K562 (cell line): Measurements from ENCODE around the gene RBPJL. TPM values are rescaled to one million over a fixed set of nuclear protein-coding genes. Genes with fewer than 3 reads are reported as not detected.

Source experiments
- ATAC-seq: fragments of 200-7000 bp; cut with Tn5 transposase; 3 replicates; pipeline ENCODE4 v1.9.1; 2020; ENCODE audit warnings: moderate library complexity
- BruUV-seq: library from RNA; stranded (reverse); fragments of 400-500 nt; replicated peaks from 2 replicates; lab custom pipeline; 2021; lab: Mats Ljungman, UMichigan
- CTCF ChIA-PET: fragments of 300-600 bp; formaldehyde crosslinking; extraction: SDS; loops from one replicate; lab custom pipeline; 2021; ENCODE audit warnings: low intra/inter-chr PET ratio; lab: Yijun Ruan, JAX
- POLR2A ChIA-PET: fragments of 300-600, 350-650 bp; sonication (Branson Sonifier 250); formaldehyde crosslinking; extraction: SDS; loops from one replicate; lab custom pipeline; 2021; ENCODE audit warnings: antibody characterized with exemption, inconsistent platforms; lab: Yijun Ruan, JAX
- DNase-seq, 4 experiments: peaks; one replicate each; pipeline versions ENCODE4 v3.0.0 to v3.0.0-alpha.2; 2011 to 2018; ENCODE audit warnings: low spot score in 3 of 4, mixed read lengths in 3 of 4; ENCODE audit errors: extremely low read depth in 1 of 4
- FAIRE-seq: peaks from 2 replicates; lab custom pipeline; 2011; peaks lifted over from hg19 to GRCh38; lab: Jason Lieb, UNC
- H2AFZ ChIP-seq: 2 replicates; pipeline ENCODE4 v1.6.0; 2011; ENCODE audit warnings: low read depth, low read length, control low read depth, inconsistent platforms
- H3K27ac ChIP-seq: fragments of 200-600 bp; 3 replicates; pipeline ENCODE4 v1.8.0; 2011; ENCODE audit warnings: low read depth, mild to moderate bottlenecking, control low read depth, inconsistent platforms, low read length, moderate library complexity, mixed read lengths; ENCODE audit errors: extremely low read depth
- H3K27me3 ChIP-seq, 2 experiments: fragments of 300-600 bp in 1 of 2; 2 replicates in 1 of 2; 3 replicates in 1 of 2; pipeline versions ENCODE4 v1.6.0 to v1.8.0; 2011; ENCODE audit warnings: inconsistent platforms in 2 of 2, low read length in 2 of 2, mild to moderate bottlenecking in 1 of 2, mixed read lengths in 1 of 2, moderate library complexity in 1 of 2; ENCODE audit not compliant: control insufficient read depth in 2 of 2, insufficient read depth in 2 of 2
- H3K36me3 ChIP-seq: fragments of 300-600 bp; 3 replicates; pipeline ENCODE4 v1.8.0; 2011; ENCODE audit warnings: mild to moderate bottlenecking, low read length, inconsistent platforms; ENCODE audit not compliant: control insufficient read depth, insufficient read depth
- H3K4me1 ChIP-seq, 2 experiments: fragments of 200-600 bp in 1 of 2; replicated peaks in 1 of 2; 2 replicates in 1 of 2; 3 replicates in 1 of 2; pipeline versions ENCODE4 v1.5.1 to v1.8.0; 2011; ENCODE audit warnings: inconsistent platforms in 2 of 2, low read length in 2 of 2, mild to moderate bottlenecking in 1 of 2, mixed read lengths in 1 of 2, moderate library complexity in 1 of 2; ENCODE audit not compliant: control insufficient read depth in 2 of 2, insufficient read depth in 2 of 2
- H3K4me2 ChIP-seq: 2 replicates; pipeline ENCODE4 v1.6.1; 2011; ENCODE audit warnings: low read length, control low read depth, inconsistent platforms, mixed read lengths; ENCODE audit not compliant: insufficient read depth
- H3K4me3 ChIP-seq: fragments of 200-600 bp; sonication (generic), shearing (Covaris generic); 2 replicates; pipeline ENCODE4 v1.5.1; 2016; ENCODE audit warnings: control low read depth, inconsistent platforms
- H3K79me2 ChIP-seq: fragments of 200-600 bp; 3 replicates; pipeline ENCODE4 v1.8.0; 2011; ENCODE audit warnings: low read length, inconsistent platforms; ENCODE audit not compliant: control insufficient read depth, insufficient read depth
- H3K9ac ChIP-seq, 2 experiments: 2 replicates each; pipeline versions ENCODE4 v1.6.0 to v1.6.1; 2011; ENCODE audit warnings: low read depth in 2 of 2, low read length in 2 of 2, control low read depth in 1 of 2, inconsistent platforms in 1 of 2, mild to moderate bottlenecking in 1 of 2, mixed read lengths in 1 of 2; ENCODE audit not compliant: insufficient read depth in 1 of 2
- H3K9me1 ChIP-seq: one replicate; pipeline ENCODE4 v1.6.0; 2011; ENCODE audit warnings: inconsistent platforms, mild to moderate bottlenecking, low read length, moderate library complexity; ENCODE audit not compliant: control insufficient read depth, insufficient read depth
- H3K9me3 ChIP-seq: replicated peaks from 2 replicates; pipeline ENCODE4 v1.5.1; 2011; ENCODE audit warnings: low read depth, low read length, inconsistent platforms; ENCODE audit not compliant: control insufficient read depth, insufficient read depth
- H4K20me1 ChIP-seq: replicated peaks from 2 replicates; pipeline ENCODE4 v1.6.1; 2011; ENCODE audit warnings: low read length, inconsistent platforms, mixed read lengths; ENCODE audit not compliant: control insufficient read depth, insufficient read depth
- ATF3 ChIP-seq, 2 experiments: fragments of 450-650 bp in 1 of 2; sonication (generic) in 1 of 2; formaldehyde crosslinking in 1 of 2; IDR thresholded peaks in 1 of 2; conservative IDR thresholded peaks in 1 of 2; 2 replicates each; pipeline versions ENCODE4 v1.6.1 to v1.8.1; 2016 to 2023; ENCODE audit warnings: mild to moderate bottlenecking in 2 of 2, moderate library complexity in 2 of 2, inconsistent platforms in 1 of 2, missing genetic modification reagents in 1 of 2
- ATF7 ChIP-seq: fragments of 450-650 bp; IDR thresholded peaks from 2 replicates; pipeline ENCODE4 v1.7.1; 2014; ENCODE audit warnings: mild to moderate bottlenecking, moderate library complexity
- ZFPM2 ChIP-seq: fragments of 250-450 bp; sonication (Bioruptor Pico); IDR thresholded peaks from 2 replicates; pipeline ENCODE4 v1.5.1; 2022; ENCODE audit warnings: mild to moderate bottlenecking
- WGBS: fragments of 100-300 bp; shearing (Covaris generic); methylation state at CpG from one replicate; pipeline ENCODE4 v1.1.6; 2016; ENCODE audit warnings: low coverage, mixed read lengths; ENCODE audit not compliant: insufficient coverage; ENCODE audit errors: missing lambda C conversion rate; 5-methylcytosine and 5-hydroxymethylcytosine counted together
- in situ Hi-C: fragments of 300-500 bp; cut with MboI; formaldehyde crosslinking; loops from 4 replicates; pipeline ENCODE4 v1.15.0; 2018; ENCODE audit warnings: inconsistent platforms, mixed read lengths
- intact Hi-C: fragments of 100-400 bp; cut with micrococcal nuclease; formaldehyde crosslinking; loops from 2 replicates; pipeline ENCODE4 v1.14.2; 2022
- polyA plus RNA-seq, 8 experiments: library from polyadenylated mRNA; depleted of rRNA in 4 of 8; stranded (reverse) in 5 of 8; unstranded in 3 of 8; fragments of >200 nt; fragmentation: Nextera tagmentation in 2 of 8; fragmentation: Illumina TruSeq in 1 of 8; extraction: Ambion mirVana in 2 of 8; extraction: Trizol in 1 of 8; gene quantifications; 2 replicates each; pipeline versions ENCODE4 v1.2.1 to v1.2.3, GENCODE V29; 2011 to 2014; ENCODE audit warnings: inconsistent platforms in 1 of 8, missing spikeins in 1 of 8
- total RNA-seq, 7 experiments: library from RNA; depleted of rRNA in 6 of 7; stranded (reverse); fragments of >200 nt in 6 of 7; fragmentation: Illumina TruSeq in 2 of 7; extraction: Trizol in 2 of 7; gene quantifications; 2 replicates each; pipeline versions ENCODE4 v1.2.1 to v1.2.3, GENCODE V29; 2011 to 2021; ENCODE audit warnings: low replicate concordance in 1 of 7

The RBPJL gene
- total and polyA plus RNA-seq, 9 of the 15 experiments (the other 6 are each of a cell fraction or from before 2014, with no cell fraction given) = not detected

GRCh38 chr20:45279992-45280391 is 26.6 kb upstream of the RBPJL start:
- in situ Hi-C loops = no loop called here

More at GRCh38 chr20:45279992-45280391, 26.6 kb upstream of the RBPJL start:
- no peak overlapping the region for H3K4me2 ChIP-seq
- intact Hi-C loops = no loop called here
- POLR2A ChIA-PET = interaction anchor here (0.8 kb wide), 1 partner anchor 14 kb away, joined by 3 read pairs; no protein-coding TSS in a partner anchor
- DNase-seq = no peak
- CTCF ChIA-PET = no interaction called here
- WGBS = 0% methylated on average over 1 of the region's 1 CpG
- BruUV-seq = no TSS peak
- H3K27ac ChIP-seq = no peak overlapping the region
- FAIRE-seq = no peak
- H3K79me2 ChIP-seq = no peaks in the 10 kb centered on the region
- no peak overlapping the region for H3K9ac ChIP-seq
- H3K9me1 ChIP-seq = peaks cover 3% of the 10 kb centered on the region
- TF ChIP-seq ZFPM2 (no peak), ATF3 (IDR thresholded peaks at IDR 0.05) (peak; percentile 70), ATF3 (CRISPR knock-in tag; conservative IDR thresholded peaks at IDR 0.05) (no peak), ATF7 (0 out of 2 replicates have a peak, but pooled peaks have one; percentile 15)
- H3K4me1 ChIP-seq = no peaks in the 10 kb centered on the region
- H4K20me1 ChIP-seq = no peaks in the 10 kb centered on the region
- no peak overlapping the region for H3K4me3 ChIP-seq
- no peaks in the 10 kb centered on the region for H3K9me3 ChIP-seq
- no peaks in the 10 kb centered on the region for H3K36me3 ChIP-seq
- peaks cover 7 to 28% of the 10 kb centered on the region in 2 experiments; a peak in 3 of 5 replicates for H3K27me3 ChIP-seq
- no peak overlapping the region for H2AFZ ChIP-seq
- ATAC-seq = no peak
